ENCODE measurements around the gene NT5DC1.

DNA sequence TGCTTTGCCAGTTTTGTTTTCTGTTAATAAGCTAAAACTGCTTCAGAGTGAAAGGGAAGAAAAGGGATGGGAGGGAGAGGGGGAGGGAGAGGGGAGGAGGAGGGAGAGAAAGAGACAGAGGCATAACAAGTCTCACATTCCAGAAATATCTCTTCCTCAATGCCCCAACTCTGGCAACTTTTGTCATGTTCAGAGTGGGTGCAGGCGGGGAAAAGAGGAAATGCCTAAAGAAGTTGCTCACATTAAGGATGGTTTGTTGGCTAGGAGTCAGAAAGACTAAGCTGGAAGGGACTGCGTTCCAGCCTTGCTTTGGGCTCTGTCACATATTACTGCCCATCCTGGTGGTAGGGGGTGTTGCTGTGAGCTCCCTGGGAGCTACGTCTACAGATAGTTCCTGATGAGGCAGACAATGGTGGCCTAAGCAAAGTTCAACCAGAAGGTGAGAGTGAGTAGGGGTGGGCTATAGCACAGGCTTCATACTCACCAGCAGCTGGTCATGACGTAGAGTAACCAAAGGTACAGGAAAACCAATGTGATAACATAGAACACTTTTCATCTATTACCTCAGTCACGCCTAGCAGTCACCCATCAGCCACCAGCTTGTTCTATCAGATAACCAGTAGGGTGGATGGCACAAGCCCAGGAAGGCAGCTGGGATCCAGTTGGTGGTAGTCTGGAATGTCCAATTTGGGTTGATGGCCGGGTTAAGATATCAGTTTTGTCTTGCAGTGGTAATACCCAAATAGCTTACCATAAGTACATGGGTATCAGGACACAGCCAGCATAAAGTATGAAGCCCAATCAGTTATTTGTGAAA lies 151.1 kb downstream of the NT5DC1 start:
- TF ChIP-seq, protein P1, sequence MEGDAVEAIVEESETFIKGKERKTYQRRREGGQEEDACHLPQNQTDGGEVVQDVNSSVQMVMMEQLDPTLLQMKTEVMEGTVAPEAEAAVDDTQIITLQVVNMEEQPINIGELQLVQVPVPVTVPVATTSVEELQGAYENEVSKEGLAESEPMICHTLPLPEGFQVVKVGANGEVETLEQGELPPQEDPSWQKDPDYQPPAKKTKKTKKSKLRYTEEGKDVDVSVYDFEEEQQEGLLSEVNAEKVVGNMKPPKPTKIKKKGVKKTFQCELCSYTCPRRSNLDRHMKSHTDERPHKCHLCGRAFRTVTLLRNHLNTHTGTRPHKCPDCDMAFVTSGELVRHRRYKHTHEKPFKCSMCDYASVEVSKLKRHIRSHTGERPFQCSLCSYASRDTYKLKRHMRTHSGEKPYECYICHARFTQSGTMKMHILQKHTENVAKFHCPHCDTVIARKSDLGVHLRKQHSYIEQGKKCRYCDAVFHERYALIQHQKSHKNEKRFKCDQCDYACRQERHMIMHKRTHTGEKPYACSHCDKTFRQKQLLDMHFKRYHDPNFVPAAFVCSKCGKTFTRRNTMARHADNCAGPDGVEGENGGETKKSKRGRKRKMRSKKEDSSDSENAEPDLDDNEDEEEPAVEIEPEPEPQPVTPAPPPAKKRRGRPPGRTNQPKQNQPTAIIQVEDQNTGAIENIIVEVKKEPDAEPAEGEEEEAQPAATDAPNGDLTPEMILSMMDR (IDR thresholded peaks at IDR 0.05; ENCODE audit: low read length), result no peak
- no peak for TF ChIP-seq EZH2 (optimal IDR thresholded peaks at IDR 0.05; ENCODE audit: low read depth, low read length)
